OCI-M2 (cell line): Measurements from ENCODE around the gene RBBP8NL.

Experiments used
- DNase-seq: peaks from one replicate; lab custom pipeline; 2025; ENCODE audit not compliant: unreplicated experiment; lab: John Stamatoyannopoulos, UW

RBBP8NL gene

DNA sequence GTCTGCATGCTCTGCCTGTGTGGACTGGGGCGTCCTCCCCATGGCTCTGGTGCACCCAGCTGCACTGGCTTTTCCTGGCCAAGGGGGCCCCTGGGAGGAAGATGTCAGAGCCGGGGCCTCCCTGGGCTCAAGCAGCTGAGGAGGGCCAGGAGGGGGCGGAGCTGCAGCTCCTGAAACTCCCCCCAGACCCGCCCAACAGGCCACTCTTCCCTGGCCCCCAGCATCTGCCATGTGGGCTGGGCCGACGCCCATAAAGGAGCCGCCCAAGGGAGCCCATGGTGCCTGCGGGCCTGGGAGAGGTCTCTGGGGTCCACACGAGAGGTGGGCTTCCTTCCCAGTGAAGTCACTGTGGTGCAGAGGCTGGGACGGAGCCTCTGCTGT lies 4.0 kb downstream of the RBBP8NL start:
- no peak for DNase-seq

DNA sequence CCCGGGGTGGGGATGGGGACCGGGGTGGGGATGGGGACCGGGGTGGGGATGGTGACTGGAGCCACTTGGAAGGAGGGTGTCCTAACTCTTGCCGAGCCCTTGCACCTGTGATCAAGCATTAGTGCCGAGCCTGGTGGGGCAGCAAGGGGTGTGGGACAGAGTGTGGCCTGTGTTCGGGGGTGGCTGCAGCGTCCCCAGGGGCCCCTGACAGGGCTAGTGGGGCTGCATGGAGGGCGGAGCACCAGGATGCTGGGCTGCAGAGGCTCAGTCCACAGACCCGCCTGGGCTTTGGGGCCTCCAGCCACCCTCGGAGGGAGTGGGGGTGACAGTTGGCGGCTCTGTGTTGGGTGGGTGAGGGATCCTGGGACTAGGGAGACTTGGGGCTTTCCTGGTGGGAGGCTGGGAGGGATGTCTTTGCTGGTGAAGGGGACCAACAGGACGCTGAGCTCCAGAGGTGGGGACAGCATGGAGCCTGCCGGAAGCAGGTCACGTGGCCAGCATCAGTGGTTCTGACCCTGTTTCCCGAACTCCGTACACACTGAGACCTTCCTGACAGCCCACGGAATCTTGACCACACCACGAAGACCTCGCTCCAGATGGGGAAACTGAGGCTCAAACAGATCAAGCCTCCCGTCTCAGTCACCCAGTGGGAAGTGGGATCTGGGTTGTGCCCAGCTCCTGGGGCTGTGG lies 4.6 kb downstream of the RBBP8NL start:
- DNase-seq = no peak

DNA sequence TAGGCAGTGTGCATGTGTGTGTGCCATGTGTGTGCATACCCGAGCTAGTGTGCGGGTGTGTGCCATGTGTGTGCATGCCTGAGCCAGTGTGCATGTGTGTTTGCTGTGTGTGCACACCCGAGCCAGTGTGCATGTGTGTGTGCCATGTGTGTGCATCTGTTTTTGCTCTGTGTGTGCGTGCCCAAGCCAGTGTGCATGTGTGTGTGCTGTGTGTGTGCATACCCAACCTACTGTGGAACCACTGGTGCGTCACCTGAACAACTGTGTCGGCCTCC lies 5.7 kb downstream of the RBBP8NL start:
- no peak for DNase-seq

DNA sequence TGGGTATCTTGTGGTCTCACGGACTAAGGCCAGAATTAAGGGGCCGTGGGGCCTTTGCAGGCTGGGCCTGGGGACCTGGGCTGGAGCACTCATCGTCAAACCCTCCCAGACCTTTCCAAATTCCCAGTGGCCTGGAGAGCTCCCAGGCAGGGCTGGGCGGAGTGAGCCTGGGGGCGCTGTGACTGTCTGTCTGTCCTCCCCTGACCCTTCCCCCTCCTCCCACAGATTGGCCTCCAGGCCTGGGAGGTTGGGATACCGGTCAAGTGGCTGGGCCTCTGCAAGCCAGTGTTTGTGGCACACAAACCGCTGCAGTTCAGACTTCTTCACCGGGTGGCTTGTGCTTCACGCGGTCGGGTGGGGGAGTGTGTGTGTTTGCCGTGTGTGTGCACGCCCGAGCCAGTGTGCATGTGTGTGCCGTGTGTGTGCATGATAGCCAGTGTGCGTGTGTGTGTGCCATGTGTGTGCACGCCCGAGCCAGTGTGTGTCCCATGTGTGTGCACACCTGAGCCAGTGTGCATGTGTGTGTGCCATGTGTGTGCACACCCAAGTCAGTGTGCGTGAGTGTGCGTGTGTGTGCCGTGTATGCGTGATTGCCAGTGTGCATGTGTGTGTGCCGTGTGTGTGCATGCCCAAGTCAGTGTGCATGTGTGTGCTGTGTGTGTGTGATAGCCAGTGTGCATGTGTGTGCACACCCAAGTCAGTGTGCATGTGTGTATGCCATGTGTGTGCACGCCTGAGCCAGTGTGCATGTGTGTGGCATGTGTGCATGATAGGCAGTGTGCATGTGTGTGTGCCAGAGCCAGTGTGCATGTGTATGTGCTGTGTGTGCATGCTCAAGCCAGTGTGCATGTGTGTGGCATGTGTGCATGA lies 6.3 kb downstream of the RBBP8NL start:
- DNase-seq = no peak

DNA sequence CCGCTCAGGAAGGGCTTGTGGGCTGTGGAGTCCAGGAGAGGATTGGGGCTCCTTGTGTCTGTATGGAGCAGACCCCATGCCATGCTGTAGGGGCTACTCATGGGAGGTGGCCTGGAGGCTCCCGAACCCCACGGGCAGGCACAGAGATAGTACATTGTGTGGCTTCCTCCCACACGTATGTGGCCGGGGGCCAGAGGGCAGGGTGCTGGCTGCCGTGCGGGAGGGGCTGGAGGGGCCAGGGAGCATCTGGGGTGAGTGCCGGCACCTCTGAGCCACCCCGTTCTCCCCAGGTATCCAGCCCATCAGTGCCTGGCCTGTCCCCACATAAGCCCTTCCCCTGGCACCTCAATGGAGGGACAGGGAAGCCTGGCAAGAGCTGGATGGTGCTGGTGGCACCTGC lies 7.6 kb downstream of the RBBP8NL start:
- DNase-seq = no peak

DNA sequence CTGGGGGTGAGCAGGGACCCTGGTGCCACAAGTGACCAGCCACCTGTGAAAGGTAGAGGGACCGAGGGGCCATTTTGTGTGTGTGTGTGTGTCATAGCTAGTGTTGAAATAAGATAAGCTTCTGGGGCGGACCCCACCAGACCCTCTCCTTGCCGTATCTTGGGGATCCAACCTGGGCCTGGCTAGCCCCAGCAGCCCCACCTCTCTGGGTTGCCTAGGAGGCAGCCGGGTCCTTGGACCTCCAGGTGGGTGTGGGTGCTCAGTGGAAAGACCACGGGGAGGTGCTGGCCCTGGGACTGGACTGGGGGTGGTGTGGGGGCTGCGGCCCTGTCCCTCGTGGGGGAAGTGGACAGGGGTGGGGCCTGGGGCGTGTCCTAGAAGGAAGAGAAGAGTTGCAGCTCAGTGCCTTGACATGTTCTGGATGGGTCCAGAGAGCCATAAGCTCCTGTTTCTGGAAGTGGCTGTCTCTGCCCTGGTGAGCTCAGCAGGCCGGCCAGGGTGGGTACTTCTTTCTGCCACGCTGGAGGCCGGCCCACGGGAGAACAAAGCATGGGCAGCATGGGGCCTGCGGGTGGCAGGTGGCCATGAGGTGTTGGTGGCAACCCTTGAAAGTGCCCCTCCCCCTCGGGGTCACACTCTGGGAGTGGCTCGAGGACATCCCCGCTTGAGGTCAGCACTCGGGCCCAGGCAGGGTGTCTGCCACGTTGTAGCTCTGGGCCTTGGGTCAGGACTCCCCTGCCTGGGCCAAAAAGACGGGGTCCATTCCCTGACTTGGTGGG lies 8.4 kb downstream of the RBBP8NL start:
- no peak for DNase-seq

DNA sequence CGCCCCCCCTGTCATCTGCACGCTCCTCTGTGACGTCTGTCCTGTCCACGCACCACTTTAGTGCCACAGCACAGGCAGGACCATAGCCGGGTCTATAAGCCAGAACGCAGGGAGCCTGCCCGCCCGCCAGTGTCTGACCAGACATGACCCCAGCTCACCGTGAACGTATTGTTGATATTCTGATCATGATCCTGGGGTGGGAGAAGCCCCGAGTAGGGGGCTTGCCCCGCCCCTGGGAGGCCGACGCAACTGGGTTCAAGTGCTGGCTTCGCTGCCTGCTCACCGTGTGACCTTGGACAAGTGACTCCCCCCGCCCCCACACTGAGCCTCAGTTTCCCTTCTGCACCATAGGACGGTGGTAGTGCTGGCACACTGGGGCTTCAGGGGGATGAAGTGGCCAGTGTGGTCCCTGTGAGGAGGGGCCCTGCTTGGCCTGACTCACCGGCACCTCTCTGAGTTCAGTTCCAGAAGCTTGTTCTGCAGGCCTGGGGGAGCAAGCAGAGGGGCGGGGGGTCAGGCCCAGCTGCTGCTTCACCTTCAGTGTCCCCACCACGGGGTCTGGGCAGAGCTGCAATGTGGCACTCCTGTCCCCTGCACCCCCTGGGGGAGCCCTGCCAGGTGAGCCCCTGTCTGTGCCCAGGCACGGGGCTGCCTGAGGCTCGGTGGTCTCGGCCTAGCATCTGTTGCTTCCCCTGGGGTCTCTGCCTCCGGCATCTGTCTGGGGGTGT lies 9.2 kb downstream of the RBBP8NL start:
- DNase-seq = no peak

DNA sequence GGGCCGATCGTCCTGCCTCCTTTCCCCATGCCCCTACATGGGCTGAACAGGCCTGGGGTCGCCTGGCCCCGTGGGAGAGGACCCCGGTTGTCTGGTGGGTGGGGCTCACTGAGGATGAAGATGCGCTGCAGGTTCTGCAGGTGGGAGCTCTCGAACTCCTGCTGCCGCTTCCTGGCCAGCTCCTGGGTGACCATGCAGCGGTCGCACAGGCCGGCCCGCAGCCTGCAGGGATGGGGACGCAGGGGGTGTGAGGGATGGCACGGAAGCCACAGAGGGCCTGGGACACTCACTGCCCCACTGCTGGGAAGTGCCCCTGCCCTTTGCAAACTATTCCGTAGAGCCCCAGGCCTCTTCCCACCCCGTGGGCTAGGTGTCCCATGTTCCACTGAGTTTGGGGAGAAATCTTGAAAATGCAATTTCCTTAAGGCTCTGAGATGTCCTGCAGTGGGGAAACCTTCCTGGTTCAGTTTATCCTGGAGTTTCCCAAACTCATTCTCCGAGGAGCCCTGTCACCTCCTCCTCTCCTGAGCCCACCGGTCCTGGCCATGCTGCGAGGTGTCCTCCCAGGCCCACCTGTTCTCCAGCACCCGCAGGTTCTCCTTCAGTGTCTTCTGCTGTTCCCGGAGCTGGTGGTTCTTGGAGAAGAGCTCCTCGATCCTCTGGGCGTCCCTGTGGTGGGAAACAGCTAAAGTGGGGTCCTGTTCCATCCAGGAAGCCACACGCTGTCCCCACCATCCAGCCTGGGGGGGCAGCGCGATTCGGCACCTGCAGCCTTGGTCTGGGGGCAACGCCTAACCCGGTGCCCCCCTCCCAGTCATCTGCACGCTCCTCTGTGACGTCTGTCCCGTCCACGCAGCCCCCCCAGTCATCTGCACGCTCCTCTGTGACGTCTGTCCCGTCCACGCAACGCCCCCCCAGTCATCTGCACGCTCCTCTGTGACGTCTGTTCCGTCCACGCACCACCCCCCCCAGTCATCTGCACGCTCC lies 10.4 kb downstream of the RBBP8NL start:
- DNase-seq = no peak

DNA sequence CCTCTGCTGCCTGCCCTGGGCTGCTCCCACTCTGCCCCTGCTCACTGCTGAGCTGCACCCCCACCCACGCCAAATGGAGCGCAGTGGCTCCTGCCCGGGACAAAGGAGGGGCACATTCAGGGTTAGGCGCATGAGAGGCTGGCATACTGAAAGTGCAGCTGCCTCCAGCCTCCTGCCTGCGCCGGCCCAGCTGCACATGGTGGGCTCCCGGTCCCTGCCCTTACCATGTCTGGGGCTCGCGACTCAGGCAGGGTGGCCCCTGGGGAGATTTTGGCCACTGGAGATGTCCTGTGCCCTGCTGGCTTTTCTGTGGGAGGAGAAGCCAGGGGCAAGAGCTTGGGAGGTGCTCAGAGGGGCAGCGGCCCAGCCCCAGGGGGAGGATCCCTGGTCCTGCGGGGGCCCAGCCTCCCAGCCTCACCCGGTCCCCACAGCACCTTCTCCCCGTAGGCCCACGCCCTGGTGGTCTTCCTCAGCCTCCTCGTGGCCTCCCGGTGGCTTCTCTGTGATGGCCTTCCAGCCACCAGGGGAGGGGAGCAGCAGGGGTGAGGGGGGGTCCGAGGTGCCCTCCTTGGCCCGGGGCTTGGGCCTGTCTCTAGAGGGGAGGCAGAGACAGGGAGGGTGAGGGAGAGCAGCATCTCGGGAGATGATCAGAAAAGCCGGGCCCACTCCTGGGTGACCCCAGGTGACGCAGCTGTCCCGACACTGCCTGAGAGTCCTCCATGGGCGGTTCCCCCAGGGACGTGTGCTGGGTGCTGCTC lies 11.8 kb downstream of the RBBP8NL start:
- no peak for DNase-seq

DNA sequence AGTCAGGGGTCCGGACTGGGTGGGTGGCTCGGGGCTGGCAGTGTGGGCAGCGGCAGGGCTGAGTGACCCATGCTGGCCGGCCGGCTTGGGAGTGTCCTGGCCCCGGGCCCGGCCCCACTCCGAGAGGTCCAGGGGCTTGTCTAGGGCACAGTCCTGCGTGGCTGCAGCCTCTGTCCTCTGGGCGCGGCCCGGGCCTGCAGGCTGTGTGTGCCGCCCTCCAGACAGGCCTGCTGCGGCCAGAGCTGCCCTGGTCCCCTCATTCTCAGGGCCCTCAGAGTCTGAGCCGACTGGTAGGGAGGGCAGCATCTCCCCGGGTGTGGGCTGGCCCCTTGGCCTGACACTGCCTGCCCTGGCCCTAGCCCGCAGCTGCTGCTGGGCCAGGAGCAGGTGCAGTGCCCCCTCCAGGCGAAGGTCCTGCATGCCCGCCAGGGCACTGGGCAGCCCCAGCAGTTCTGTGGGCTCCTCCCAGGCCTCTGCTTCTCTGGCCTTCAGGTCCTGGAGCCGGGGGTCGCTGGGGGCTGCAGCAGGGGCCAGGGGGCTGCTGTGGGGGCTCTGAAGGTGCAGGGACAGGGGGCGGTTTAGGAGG lies 13.3 kb downstream of the RBBP8NL start:
- DNase-seq = no peak

DNA sequence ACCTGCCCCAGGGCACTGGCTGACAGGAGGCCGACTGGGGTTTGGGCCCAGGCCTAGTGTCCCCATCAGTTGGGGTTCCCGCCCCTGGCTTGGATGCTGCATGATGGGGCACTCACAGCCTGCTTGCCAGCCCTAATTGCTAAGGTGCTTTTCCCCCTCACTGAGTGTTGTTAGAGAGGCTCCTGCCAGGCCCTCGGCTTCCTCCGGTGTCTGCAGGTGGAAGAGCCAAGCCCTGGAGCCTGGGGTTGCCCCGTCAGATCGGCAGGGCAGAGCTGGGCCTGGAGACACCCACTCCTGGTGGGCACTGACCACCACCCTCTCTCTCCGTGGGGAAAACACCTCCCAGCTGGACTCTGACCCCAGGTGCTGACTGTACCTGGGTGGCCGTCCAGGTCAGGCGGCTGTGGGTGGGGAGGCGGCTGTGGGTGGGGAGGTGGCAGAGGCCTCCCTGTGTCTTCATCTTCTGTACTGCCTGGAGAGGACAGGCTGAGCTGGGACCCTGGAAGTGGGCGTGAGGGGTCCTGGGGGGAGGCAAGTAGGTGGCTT lies 14.2 kb downstream of the RBBP8NL start:
- DNase-seq = no peak

DNA sequence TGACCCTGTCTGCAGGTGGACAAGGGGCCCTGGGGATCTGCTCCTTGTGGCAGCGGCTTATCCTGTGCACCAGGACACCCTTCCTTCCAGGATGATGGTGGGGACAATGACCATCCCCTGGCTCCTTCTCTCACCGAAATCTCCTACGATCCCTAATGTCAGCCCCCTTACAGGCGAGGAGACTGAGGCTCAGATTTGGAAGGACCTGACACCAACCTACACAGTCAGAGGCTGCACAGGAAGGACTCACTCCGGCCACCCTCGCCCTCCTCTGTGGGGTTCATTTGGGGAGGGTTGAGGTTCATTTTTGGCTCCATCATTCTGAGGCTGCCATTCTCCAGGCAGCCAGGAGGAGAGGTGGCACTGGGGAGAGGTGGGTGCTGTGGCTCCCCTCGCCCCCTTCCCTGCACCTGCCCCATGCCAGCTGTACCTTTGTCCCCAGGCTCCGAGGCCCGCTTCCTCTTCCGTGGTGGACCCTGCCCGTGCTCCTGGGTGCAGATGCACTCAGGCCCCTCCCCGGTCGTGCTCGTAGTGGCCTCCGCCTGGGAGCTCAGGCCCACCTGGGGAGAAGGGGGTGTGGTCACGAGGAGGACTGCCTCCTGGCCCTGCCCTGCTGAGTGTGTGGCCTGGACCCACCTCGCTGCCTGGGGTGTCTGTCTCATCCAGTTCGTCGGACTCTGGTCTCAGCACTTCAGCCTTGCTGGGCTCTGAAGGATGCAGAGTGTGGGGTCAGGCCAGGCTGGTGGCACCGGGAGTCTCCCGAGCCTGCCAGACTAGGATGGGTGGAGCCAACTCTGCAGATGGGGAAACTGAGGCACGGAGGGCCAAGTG lies 14.9 kb downstream of the RBBP8NL start:
- DNase-seq = no peak

DNA sequence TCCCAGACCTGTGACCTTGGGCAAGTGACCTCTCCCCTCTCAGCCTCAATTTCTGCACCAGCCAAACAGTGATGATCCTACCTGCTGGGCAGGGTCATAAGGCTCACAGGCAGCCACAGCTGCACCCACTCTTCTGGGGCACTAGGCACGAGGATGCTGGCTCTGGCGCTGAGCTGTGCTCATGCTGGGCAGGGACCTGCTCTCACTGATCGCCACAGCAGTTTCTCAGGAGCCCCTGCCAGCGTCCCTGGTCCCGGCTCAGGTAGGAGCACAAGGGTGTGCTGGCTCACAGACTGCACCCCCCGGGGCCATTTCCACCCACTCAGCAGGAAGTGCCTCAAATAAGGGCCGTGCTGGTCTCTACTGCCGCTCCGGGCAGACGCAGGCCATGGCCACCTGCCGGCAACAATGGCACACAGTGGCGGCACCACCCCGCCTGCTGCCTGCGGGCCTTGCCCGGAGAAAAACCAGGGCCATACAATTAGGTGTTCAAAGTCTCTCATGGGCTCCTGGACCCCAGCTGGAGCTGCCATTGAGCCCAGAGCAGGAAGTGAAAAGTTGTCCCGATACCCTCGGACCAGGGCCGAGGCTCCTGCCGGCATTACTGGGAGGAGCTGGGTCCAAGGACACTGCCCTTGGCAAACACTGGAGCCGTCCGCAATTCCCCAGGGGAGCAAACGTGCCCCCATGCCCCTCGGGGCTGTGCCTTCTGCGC lies 15.7 kb downstream of the RBBP8NL start:
- no peak for DNase-seq

DNA sequence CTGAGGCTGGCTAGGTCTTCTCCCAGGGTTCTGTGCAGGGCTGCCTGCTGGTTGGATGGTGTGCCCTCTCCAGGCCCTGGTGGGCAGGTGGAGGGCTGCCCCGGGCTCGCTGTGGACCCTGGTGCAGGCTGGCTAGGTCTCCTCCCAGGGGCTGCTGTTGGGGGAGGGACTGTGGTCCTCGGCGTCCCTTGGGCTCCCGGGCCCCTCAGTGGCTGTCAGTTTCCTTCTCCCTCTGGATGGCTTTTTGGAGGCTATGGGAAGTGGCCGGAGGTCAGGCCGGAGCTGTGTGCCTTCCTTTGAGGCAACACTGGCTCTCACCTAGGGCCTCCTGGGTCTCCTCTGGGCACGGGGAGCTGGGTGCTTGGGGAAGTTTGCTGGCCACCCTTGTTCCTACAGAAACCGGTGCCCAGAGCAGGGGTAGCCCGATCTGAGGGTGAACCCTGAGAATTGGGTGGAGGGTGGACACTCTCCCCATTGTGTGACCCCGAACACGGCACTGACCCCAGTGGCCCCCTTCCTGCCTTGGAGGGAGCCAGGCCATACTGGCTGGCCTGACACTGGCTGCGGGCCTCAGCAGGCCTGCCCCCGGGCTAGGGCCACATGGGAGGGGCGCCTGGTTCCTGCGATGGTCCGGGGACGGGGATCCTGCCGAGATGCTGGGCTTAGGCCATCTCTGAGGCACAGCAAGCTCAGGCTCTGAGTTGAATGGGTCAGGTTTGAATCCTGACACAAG lies 16.4 kb downstream of the RBBP8NL start:
- no peak for DNase-seq

DNA sequence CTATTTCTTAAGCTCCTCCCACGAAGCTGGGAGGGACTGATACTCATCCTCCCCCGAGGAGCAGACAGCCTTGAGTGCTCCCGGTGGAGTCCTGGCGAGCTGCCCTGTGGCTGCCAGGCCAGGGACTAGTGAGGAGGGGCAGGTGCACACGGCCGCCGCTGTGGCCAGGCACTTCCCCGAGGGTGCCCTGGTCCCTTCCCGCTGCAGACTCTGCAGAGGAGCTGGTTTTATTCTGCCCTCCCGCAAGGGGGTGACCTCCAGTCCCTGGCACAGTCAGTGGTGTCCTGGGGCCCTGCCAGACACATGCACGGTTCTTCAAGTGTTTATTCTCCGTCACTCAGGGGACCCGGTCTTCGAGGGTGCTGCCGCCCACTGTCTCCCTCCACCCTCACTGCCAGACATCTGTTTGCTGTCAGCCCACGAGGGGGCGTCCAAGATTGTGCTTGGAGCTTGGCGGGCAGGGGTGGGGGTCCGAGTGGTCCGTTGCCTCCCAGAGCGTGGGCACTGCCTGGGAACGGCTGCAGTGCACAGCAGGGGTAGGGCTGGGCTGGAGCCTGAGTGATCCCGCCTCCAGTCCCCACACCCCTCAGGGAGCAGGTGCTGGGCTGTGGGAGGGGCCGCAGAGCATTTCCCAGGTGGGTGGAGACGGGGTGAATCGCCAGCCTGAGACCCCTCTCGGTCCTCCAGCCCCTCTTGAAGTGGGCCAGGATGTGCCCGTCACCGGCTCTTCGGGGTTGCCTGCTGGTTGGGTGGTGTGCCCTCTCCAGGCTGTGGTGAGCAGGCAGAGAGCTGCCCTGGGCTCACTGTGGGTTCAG lies 17.2 kb downstream of the RBBP8NL start:
- DNase-seq = no peak
